KMS-11 (cell line): ENCODE data around the gene PRRT2.
"Not testable (repeated sequence)": the region's sequence is repeated elsewhere in the genome, so short reads cannot be mapped to it uniquely, and the experiment has no call there.

Experiments used
- H2AFZ ChIP-seq: fragments of 200-600 bp; sonication (generic); 2 replicates; pipeline ENCODE4 v1.6.1; 2016; ENCODE audit warnings: antibody characterized with exemption, mixed run types, low read depth
- H3K27ac ChIP-seq: fragments of 200-600 bp; sonication (generic); 2 replicates; pipeline ENCODE4 v1.6.1; 2016; ENCODE audit warnings: mild to moderate bottlenecking, mixed run types
- H3K27me3 ChIP-seq: fragments of 200-600 bp; sonication (generic); 2 replicates; pipeline ENCODE4 v1.6.1; 2017; ENCODE audit warnings: mild to moderate bottlenecking, low read depth, mixed run types, moderate library complexity; ENCODE audit not compliant: insufficient read depth
- H3K36me3 ChIP-seq: fragments of 200-600 bp; sonication (generic); 2 replicates; pipeline ENCODE4 v1.6.1; 2017; ENCODE audit warnings: mild to moderate bottlenecking, mixed run types; ENCODE audit not compliant: insufficient read depth
- H3K4me1 ChIP-seq: fragments of 200-600 bp; sonication (generic); 2 replicates; pipeline ENCODE4 v1.6.1; 2016; ENCODE audit warnings: mild to moderate bottlenecking, low read depth, mixed run types; ENCODE audit not compliant: poor library complexity, severe bottlenecking
- H3K4me2 ChIP-seq: fragments of 200-600 bp; sonication (generic); 2 replicates; pipeline ENCODE4 v1.7.0; 2016; ENCODE audit warnings: mild to moderate bottlenecking, mixed run types
- H3K4me3 ChIP-seq: fragments of 200-600 bp; sonication (generic); IDR thresholded peaks from 2 replicates; pipeline ENCODE4 v1.6.1; 2017; ENCODE audit warnings: low read depth, low read length, mixed read lengths; ENCODE audit not compliant: insufficient read depth
- H3K79me2 ChIP-seq: fragments of 200-600 bp; sonication (generic); 2 replicates; pipeline ENCODE4 v1.6.1; 2016; ENCODE audit warnings: low read depth, mixed run types; ENCODE audit not compliant: insufficient read depth
- H3K9ac ChIP-seq: fragments of 200-600 bp; sonication (generic); 2 replicates; pipeline ENCODE4 v1.6.1; 2016; ENCODE audit warnings: mild to moderate bottlenecking, mixed run types
- H4K20me1 ChIP-seq: fragments of 200-600 bp; sonication (generic); 2 replicates; pipeline ENCODE4 v1.6.1; 2016; ENCODE audit warnings: mild to moderate bottlenecking, mixed run types; ENCODE audit not compliant: insufficient read depth
- TF ChIP-seq, protein P1 (sequence below): fragments of 200-600 bp; sonication (generic); conservative IDR thresholded peaks from 2 replicates; pipeline ENCODE4 v1.6.1; 2017; ENCODE audit warnings: low read depth, mild to moderate bottlenecking, antibody characterized with exemption, low read length, moderate library complexity, mixed read lengths

PRRT2 gene

DNA sequence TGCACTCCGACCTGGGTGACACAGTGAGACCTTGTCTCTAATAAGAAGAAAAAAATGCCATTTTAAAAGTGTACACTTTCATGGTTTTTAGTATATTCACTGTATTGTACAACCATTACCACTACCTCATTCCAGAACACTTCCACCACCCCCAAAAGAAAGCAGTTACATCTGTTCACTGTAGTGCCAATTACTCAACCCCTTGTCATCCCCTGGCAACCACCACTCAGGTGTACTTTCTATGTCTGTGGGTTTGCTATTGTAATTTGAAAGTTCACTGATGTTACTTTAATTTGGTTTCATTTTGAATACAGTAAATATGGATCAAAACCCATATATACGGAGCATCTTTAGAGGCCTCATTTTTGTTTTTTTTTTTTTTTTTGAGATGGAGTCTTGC is 27.8 kb upstream of the PRRT2 start:
- H3K36me3 ChIP-seq = no peaks in the 10 kb centered on the region
- no peak overlapping the region for H2AFZ ChIP-seq
- no peak overlapping the region for H3K27ac ChIP-seq
- no peaks in the 10 kb centered on the region for H4K20me1 ChIP-seq
- no peaks in the 10 kb centered on the region for H3K79me2 ChIP-seq
- H3K4me2 ChIP-seq = no peak overlapping the region
- H3K4me3 ChIP-seq = no peak overlapping the region
- no peaks in the 10 kb centered on the region for H3K4me1 ChIP-seq
- no peak overlapping the region for H3K9ac ChIP-seq
- TF ChIP-seq, protein P1, sequence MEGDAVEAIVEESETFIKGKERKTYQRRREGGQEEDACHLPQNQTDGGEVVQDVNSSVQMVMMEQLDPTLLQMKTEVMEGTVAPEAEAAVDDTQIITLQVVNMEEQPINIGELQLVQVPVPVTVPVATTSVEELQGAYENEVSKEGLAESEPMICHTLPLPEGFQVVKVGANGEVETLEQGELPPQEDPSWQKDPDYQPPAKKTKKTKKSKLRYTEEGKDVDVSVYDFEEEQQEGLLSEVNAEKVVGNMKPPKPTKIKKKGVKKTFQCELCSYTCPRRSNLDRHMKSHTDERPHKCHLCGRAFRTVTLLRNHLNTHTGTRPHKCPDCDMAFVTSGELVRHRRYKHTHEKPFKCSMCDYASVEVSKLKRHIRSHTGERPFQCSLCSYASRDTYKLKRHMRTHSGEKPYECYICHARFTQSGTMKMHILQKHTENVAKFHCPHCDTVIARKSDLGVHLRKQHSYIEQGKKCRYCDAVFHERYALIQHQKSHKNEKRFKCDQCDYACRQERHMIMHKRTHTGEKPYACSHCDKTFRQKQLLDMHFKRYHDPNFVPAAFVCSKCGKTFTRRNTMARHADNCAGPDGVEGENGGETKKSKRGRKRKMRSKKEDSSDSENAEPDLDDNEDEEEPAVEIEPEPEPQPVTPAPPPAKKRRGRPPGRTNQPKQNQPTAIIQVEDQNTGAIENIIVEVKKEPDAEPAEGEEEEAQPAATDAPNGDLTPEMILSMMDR = no peak
- H3K27me3 ChIP-seq = no peaks in the 10 kb centered on the region

DNA sequence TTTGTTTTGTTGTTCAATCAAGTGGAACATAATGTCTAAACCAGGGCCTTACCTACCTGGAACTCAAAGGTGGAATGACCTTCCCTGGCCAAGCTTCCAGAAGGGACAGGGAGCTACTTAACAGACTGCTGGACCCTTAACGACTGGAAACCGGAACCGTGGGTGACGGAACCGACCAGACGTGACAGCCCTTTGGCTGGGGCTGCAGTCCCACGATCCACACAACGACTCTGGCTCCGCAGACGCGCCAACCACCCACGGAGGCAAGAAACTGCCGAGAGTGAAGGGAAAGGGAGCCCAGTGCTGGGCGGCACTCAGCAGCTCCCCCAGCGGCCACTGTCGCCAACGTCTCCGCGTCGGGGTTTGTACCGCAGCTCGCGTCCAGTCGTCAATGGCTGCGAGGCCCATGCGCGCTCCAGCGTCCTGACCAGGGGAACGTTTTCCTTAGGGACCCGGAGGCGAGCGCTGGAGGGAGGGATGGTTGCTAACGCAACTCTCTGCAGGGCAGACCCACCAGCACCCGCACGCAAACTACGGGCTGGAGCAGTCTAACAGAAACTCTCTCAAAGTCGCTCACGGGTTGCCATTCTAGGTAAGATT is 27.0 kb upstream of the PRRT2 start:
- TF ChIP-seq, protein P1 = no peak
- Histone ChIP-seq H3K4me3 (no peak overlapping the region), H3K79me2 (no peaks in the 10 kb centered on the region), H4K20me1 (no peaks in the 10 kb centered on the region), H2AFZ (no peak overlapping the region), H3K27me3 (no peaks in the 10 kb centered on the region), H3K4me2 (no peak overlapping the region), H3K9ac (no peak overlapping the region), H3K36me3 (no peaks in the 10 kb centered on the region), H3K27ac (no peak overlapping the region), H3K4me1 (no peaks in the 10 kb centered on the region)

DNA sequence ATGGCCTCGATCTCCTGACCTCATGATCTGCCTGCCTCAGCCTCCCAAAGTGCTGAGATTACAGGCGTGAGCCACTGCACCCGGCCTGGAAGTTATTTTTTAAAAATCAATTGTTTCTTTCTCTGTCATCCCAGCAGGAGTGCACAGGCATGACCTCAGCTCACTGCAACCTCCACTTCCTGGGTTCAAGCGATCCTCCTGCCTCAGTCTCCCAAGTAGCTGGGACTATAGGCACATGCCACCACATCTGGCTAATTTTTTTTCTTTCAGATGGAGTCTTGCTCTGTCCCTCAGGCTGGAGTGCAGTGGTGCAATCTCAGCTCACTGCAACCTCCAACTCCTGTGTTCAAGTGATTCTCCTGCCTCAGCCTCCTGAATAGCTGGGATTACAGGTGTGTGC is 24.8 kb upstream of the PRRT2 start:
- peaks cover 16% of the 10 kb centered on the region for H3K79me2 ChIP-seq
- H3K9ac ChIP-seq, H3K27me3 ChIP-seq, H3K4me3 ChIP-seq, H3K36me3 ChIP-seq, H3K4me2 ChIP-seq, H4K20me1 ChIP-seq, H2AFZ ChIP-seq, H3K27ac ChIP-seq, H3K4me1 ChIP-seq: not testable (repeated sequence)

DNA sequence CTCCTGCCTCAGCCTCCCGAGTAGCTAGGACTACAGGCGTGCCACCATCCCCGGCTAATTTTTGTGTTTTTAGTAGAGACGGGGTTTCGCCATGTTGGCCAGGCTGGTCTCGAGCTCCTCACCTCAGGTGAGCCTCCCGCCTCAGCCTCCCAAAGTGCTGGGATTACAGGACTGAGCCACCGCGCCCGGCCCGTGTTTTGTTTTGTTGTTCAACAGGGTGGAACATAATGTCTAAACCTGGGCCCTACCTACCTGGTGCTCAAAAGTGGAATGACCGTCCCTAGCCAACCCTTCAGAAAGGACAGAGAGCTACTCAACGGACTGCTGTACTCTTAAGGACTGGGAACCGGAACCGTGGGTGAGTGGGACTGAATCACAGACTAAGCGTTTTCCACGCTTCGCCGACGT is 22.2 kb upstream of the PRRT2 start:
- H3K36me3 ChIP-seq = no peaks in the 10 kb centered on the region
- TF ChIP-seq, protein P1 = no peak
- H3K79me2 ChIP-seq = peaks cover 43% of the 10 kb centered on the region
- H3K27ac ChIP-seq = peak overlapping the region; percentile 55
- H4K20me1 ChIP-seq = no peaks in the 10 kb centered on the region
- peak overlapping the region; percentile 88 for H2AFZ ChIP-seq
- H3K4me3 ChIP-seq = no peak overlapping the region
- peak overlapping the region; percentile 43; the same call in 1 of the 2 replicates for H3K4me2 ChIP-seq
- H3K4me1 ChIP-seq = peaks cover 18% of the 10 kb centered on the region
- peak overlapping the region; percentile 39; the same call in 1 of the 2 replicates for H3K9ac ChIP-seq
- no peaks in the 10 kb centered on the region for H3K27me3 ChIP-seq

DNA sequence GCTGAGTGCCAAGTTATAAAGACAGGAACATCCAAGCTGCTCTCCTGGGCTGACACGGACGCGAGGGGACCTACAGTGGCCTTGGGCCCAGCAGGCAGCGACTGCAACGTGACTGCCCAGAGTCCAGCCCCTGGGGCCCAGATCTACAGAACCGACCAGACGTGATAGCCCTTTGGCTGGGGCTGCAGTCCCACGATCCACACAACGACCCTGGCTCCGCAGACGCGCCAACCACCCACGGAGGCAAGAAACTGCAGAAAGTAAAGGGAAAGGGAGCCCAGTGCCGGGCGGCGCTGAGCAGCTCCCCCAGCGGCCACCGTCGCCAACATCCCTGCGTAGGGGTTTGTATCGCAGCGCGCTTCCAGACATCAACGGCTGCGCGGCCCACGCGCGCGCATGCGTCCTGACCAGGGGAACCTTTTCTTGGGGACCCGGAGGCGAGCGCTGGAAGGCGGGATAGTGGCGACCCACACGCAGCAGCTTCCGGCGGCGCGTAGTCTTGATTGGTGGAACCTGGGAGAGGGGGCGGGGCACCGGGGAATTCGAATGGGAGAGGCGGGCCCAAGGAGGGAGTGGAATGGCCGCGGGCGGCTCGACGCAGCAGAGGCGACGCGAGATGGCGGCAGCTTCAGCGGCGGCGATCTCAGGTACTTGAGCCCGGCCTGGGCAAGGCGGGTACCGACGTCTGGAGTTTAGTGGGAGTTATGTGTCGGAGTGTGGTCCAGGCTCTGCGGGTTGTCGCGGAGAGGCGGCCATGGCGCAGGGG is 21.6 kb upstream of the PRRT2 start, which contains the start of gene KIF22:
Gene KIF22, plus strand, starts transcription at position 569 of the 766 bp plus-strand sequence. Its CDS starts 9 bp downstream, at position 578.
- Histone ChIP-seq H3K79me2 (peaks cover 48% of the 10 kb centered on the region), H3K4me3 (no peak within 1 kb of the TSS), H2AFZ (peak within 1 kb of the TSS; percentile 88), H3K27ac (peak within 1 kb of the TSS; percentile 55), H3K4me1 (peaks cover 18% of the 10 kb centered on the region), H3K4me2 (peak within 1 kb of the TSS; percentile 93), H4K20me1 (no peaks in the 10 kb centered on the region), H3K9ac (peak within 1 kb of the TSS; percentile 79), H3K36me3 (no peaks in the 10 kb centered on the region), H3K27me3 (no peaks in the 10 kb centered on the region)
- TF ChIP-seq, protein P1 = peak; percentile 63
